RWPE2 (cell line): Measurements from ENCODE around the gene NFKBIB.

Experiments used
- ATAC-seq: fragments of 200-7000 bp; cut with Tn5 transposase; 3 replicates; pipeline ENCODE4 v1.9.1; 2021; ENCODE audit warnings: low read depth
- DNase-seq: peaks from one replicate; pipeline ENCODE4 v3.0.0-alpha.2; 2020; ENCODE audit warnings: low spot score
- H3K27ac ChIP-seq: fragments of 450-650 bp; 2 replicates; pipeline ENCODE4 v1.5.1; 2017; ENCODE audit warnings: mild to moderate bottlenecking; ENCODE audit not compliant: poor library complexity, severe bottlenecking
- H3K27me3 ChIP-seq: fragments of 250-450 bp; sonication (Bioruptor Pico); 2 replicates; pipeline ENCODE4 v1.5.1; 2021; ENCODE audit warnings: mild to moderate bottlenecking, moderate library complexity; ENCODE audit not compliant: insufficient read depth, poor library complexity, severe bottlenecking
- H3K36me3 ChIP-seq: fragments of 250-450 bp; sonication (Bioruptor Pico); 2 replicates; pipeline ENCODE4 v1.5.1; 2020; ENCODE audit warnings: low read depth, mild to moderate bottlenecking, moderate library complexity
- H3K4me1 ChIP-seq: fragments of 250-450 bp; sonication (Bioruptor Pico); 2 replicates; pipeline ENCODE4 v1.5.1; 2021; ENCODE audit warnings: mild to moderate bottlenecking, moderate library complexity; ENCODE audit not compliant: insufficient read depth, poor library complexity, severe bottlenecking
- H3K4me3 ChIP-seq: fragments of 250-450 bp; sonication (Bioruptor Pico); 2 replicates; pipeline ENCODE4 v1.5.1; 2021; ENCODE audit warnings: mild to moderate bottlenecking, moderate library complexity; ENCODE audit not compliant: severe bottlenecking
- H3K9me3 ChIP-seq: fragments of 250-450 bp; sonication (Bioruptor Pico); 2 replicates; pipeline ENCODE4 v1.5.1; 2021; ENCODE audit warnings: mild to moderate bottlenecking, moderate library complexity; ENCODE audit not compliant: severe bottlenecking
- TF ChIP-seq, protein P1 (sequence below): fragments of 450-650 bp; IDR thresholded peaks from one replicate; pipeline ENCODE4 v1.5.1; 2017; ENCODE audit warnings: mild to moderate bottlenecking, moderate library complexity; ENCODE audit not compliant: poor library complexity, severe bottlenecking

Gene NFKBIB

DNA sequence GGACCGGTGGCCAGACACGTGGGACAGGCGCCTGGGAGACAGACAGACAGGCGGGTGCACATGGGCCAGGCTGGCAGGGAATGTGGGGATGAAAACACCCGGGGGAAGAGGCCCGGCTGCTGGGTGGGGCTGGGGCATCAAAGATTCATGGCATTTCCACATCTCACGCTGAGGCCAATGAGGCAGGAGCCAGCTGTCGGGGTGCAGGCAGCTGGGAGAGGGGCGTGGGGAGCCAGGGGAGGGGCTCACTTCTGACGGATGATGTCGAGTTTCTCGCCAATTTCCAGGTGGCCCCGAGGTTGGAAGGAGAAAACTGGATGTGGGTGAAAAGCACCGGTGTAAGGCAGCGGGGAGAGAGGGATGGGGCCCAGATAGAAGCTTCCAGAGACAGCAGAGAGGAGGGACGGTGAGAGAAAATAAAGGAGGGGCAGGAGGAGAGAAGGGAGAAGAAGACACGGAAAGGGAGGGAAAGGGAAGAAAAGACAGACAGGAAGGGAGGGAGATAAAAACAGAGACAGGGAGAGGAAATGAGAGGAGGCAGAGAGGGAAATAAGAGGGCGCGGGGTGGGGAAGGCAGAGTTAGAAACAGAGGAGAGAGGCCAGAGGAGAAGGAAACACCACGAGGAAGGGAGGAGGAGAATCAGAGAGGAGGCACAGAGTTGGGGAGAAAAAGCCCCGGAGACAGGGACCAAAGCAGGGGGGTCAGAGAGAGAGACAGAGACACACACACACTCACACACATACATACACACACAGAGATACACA, 20.2 kb downstream of the NFKBIB start:
- Histone ChIP-seq H3K9me3 (no peaks in the 10 kb centered on the region), H3K27me3 (no peaks in the 10 kb centered on the region), H3K36me3 (peaks cover 21% of the 10 kb centered on the region), H3K27ac (no peak overlapping the region), H3K4me3 (no peak overlapping the region), H3K4me1 (no peaks in the 10 kb centered on the region)
- DNase-seq, result no peak
- TF ChIP-seq, protein P1, sequence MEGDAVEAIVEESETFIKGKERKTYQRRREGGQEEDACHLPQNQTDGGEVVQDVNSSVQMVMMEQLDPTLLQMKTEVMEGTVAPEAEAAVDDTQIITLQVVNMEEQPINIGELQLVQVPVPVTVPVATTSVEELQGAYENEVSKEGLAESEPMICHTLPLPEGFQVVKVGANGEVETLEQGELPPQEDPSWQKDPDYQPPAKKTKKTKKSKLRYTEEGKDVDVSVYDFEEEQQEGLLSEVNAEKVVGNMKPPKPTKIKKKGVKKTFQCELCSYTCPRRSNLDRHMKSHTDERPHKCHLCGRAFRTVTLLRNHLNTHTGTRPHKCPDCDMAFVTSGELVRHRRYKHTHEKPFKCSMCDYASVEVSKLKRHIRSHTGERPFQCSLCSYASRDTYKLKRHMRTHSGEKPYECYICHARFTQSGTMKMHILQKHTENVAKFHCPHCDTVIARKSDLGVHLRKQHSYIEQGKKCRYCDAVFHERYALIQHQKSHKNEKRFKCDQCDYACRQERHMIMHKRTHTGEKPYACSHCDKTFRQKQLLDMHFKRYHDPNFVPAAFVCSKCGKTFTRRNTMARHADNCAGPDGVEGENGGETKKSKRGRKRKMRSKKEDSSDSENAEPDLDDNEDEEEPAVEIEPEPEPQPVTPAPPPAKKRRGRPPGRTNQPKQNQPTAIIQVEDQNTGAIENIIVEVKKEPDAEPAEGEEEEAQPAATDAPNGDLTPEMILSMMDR, result no peak
- no peak for ATAC-seq

DNA sequence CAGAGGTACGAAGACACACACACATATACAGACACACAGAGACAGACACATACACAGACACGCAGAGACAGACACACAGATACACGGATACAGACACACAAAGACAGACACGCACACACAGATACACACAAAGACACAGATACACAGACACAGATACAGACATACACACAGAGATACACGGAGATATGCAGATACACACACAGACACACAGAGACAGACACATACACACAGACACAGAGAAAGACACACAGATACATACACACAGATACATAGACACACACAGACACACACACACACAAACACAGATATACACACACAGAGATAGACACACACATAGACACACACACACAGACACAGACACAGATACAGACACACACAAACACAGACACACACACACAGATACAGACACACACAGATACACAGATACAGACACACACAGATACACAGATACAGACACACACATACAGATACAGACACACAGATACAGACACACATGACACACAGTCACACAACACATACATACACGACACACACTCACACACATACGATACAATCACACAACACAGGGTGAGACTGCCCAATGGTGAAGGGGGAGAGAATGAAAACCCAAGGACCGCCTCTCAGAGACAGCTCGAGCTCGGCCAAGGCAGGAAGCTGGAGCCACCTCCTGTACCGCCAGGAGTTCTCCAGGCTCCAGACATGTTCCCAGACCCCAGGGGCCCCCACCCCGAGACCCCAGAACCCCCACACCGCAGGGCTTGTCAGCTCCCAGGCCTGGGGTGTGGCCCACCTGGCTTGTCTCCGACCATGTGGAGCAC, 21.0 kb downstream of the NFKBIB start:
- ATAC-seq (no peak), DNase-seq (no peak)
- H3K4me3 ChIP-seq, result no peak overlapping the region
- no peaks in the 10 kb centered on the region for H3K4me1 ChIP-seq
- TF ChIP-seq, protein P1, result no peak
- H3K27me3 ChIP-seq, result no peaks in the 10 kb centered on the region
- no peaks in the 10 kb centered on the region for H3K9me3 ChIP-seq
- H3K27ac ChIP-seq, result no peak overlapping the region
- peaks cover 21% of the 10 kb centered on the region for H3K36me3 ChIP-seq

DNA sequence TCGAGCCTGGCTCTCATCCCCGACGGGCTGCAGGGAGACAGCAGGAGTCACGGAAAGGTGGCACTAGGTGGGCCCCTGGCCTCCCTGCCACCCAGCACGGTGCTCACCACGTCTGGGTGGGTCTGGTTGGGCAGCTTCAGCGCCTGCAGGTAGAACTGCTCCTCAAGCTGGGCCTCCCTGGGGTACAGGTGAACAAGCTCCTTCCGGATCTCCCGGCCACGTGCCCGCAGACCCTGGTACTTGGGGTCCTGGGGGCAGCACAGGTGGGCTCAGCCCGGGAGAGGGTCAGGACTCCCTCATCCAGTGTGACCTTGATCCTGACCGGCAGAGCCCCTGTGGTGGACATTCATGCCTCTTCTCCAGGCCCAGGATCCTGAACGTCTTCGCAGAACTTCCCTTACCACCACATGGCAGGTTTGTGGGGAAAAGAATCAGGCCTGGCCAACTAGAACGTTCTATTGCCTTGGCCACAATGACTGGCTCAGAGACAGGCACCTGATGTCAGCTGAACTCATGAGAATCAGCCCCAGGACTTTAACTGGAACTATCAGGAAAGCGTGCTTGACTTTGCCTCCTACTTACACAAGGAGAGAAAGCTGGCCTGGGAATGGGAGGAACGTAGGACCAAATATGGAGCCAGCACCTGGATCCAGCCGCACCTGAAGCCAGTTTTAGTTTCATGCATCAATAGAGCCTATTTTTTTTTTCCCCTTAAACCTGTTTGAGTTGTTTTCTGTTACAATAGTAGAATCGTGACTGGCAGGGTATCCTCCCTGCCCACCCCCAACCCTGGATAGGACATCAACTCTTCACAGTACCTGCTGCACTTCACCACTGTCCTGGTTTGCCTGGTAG, 21.9 kb downstream of the NFKBIB start:
- TF ChIP-seq, protein P1, result no peak
- Histone ChIP-seq H3K4me3 (no peak overlapping the region), H3K36me3 (peaks cover 21% of the 10 kb centered on the region), H3K4me1 (no peaks in the 10 kb centered on the region), H3K9me3 (no peaks in the 10 kb centered on the region), H3K27me3 (no peaks in the 10 kb centered on the region), H3K27ac (no peak overlapping the region)
- ATAC-seq (no peak), DNase-seq (no peak)

DNA sequence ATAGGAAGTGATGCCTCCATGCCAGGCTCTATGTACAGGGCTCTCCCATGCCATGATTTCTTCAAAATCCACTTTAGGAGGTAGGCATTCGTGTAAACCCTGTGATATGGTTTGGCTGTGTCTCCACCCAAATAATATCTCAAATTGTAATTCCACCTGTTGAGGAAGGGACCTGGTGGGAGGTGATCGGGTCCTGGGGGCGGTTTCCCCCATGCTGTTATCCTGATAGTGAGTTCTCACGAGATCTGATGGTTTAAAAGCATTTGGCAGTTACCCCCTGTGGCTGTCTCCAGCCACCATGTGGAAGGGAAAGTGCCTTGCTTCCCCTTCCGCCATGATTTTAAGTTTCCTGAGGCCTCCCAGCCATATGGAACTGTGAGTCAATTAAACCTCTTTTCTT, 22.7 kb downstream of the NFKBIB start:
- Histone ChIP-seq H3K9me3 (no peaks in the 10 kb centered on the region), H3K36me3 (peaks cover 21% of the 10 kb centered on the region), H3K4me3 (no peak overlapping the region), H3K4me1 (no peaks in the 10 kb centered on the region), H3K27me3 (no peaks in the 10 kb centered on the region), H3K27ac (no peak overlapping the region)
- no peak for ATAC-seq
- DNase-seq, result no peak
- TF ChIP-seq, protein P1, result no peak
